ENCODE measurements around the gene CLDN14.

Gene CLDN14

GRCh38 chr21:36502365-36502764 lies 22.4 kb upstream of the CLDN14 start:
- no peaks in the 10 kb centered on the region for H3K9me3 ChIP-seq (ENCODE audit: severe bottlenecking)
- TF ChIP-seq, protein P1, sequence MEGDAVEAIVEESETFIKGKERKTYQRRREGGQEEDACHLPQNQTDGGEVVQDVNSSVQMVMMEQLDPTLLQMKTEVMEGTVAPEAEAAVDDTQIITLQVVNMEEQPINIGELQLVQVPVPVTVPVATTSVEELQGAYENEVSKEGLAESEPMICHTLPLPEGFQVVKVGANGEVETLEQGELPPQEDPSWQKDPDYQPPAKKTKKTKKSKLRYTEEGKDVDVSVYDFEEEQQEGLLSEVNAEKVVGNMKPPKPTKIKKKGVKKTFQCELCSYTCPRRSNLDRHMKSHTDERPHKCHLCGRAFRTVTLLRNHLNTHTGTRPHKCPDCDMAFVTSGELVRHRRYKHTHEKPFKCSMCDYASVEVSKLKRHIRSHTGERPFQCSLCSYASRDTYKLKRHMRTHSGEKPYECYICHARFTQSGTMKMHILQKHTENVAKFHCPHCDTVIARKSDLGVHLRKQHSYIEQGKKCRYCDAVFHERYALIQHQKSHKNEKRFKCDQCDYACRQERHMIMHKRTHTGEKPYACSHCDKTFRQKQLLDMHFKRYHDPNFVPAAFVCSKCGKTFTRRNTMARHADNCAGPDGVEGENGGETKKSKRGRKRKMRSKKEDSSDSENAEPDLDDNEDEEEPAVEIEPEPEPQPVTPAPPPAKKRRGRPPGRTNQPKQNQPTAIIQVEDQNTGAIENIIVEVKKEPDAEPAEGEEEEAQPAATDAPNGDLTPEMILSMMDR (IDR thresholded peaks at IDR 0.05; ENCODE audit: poor library complexity, severe bottlenecking) = no peak
- DNase-seq (ENCODE audit: low spot score) = no peak
- H3K36me3 ChIP-seq (ENCODE audit: low read depth) = no peaks in the 10 kb centered on the region
- H3K4me1 ChIP-seq (ENCODE audit: insufficient read depth, poor library complexity, severe bottlenecking) = peaks cover 15% of the 10 kb centered on the region
- H3K27me3 ChIP-seq (ENCODE audit: insufficient read depth, poor library complexity, severe bottlenecking) = no peaks in the 10 kb centered on the region
- H3K27ac ChIP-seq (ENCODE audit: poor library complexity, severe bottlenecking) = no peak overlapping the region
- no peak for ATAC-seq (ENCODE audit: low read depth)
- no peak overlapping the region for H3K4me3 ChIP-seq (ENCODE audit: severe bottlenecking)

GRCh38 chr21:36501589-36501892 lies 21.6 kb upstream of the CLDN14 start:
- ATAC-seq (ENCODE audit: low read depth) = no peak
- Histone ChIP-seq H3K27me3 (ENCODE audit: insufficient read depth, poor library complexity, severe bottlenecking) (no peaks in the 10 kb centered on the region), H3K4me1 (ENCODE audit: insufficient read depth, poor library complexity, severe bottlenecking) (peaks cover 15% of the 10 kb centered on the region), H3K36me3 (ENCODE audit: low read depth) (no peaks in the 10 kb centered on the region), H3K27ac (ENCODE audit: poor library complexity, severe bottlenecking) (no peak overlapping the region), H3K9me3 (ENCODE audit: severe bottlenecking) (no peaks in the 10 kb centered on the region), H3K4me3 (ENCODE audit: severe bottlenecking) (no peak overlapping the region)
- TF ChIP-seq, protein P1 (IDR thresholded peaks at IDR 0.05; ENCODE audit: poor library complexity, severe bottlenecking) = no peak
- DNase-seq (ENCODE audit: low spot score) = no peak

- no peaks in the 10 kb centered on the region for H3K9me3 ChIP-seq (ENCODE audit: severe bottlenecking)
- DNase-seq (ENCODE audit: low spot score) = peak; percentile 69
- H3K36me3 ChIP-seq (ENCODE audit: low read depth) = no peaks in the 10 kb centered on the region
- TF ChIP-seq, protein P1 (IDR thresholded peaks at IDR 0.05; ENCODE audit: poor library complexity, severe bottlenecking) = no peak
- H3K4me3 ChIP-seq (ENCODE audit: severe bottlenecking) = no peak overlapping the region
- H3K27me3 ChIP-seq (ENCODE audit: insufficient read depth, poor library complexity, severe bottlenecking) = no peaks in the 10 kb centered on the region
- H3K27ac ChIP-seq (ENCODE audit: poor library complexity, severe bottlenecking) = peak overlapping the region; percentile 64
- ATAC-seq (ENCODE audit: low read depth) = peak; percentile 96
- H3K4me1 ChIP-seq (ENCODE audit: insufficient read depth, poor library complexity, severe bottlenecking) = peaks cover 15% of the 10 kb centered on the region
Observed at GRCh38 chr21:36499578-36500471, 19.9 kb upstream of the CLDN14 start.

DNA sequence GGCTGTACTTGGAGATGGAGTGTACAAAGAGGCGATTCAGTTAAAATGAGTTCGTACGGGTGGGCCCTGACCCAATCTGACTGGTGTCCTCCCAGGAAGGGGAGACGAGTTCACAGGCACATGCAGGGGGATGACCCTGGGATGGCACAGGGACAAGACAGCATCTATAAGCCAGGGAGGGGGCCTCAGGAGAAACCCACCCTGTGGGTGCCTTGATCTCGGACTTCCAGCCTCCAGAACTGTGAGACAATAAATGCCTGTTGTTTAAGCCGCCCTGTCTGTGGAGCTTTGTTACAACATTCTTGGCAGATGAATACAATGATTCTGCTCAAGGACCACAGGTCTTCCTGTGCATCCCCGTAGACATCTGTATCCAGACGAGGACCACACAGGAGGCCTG lies 14.6 kb upstream of the CLDN14 start:
- H3K36me3 ChIP-seq (ENCODE audit: low read depth) = no peaks in the 10 kb centered on the region
- TF ChIP-seq, protein P1 (IDR thresholded peaks at IDR 0.05; ENCODE audit: poor library complexity, severe bottlenecking) = no peak
- H3K27me3 ChIP-seq (ENCODE audit: insufficient read depth, poor library complexity, severe bottlenecking) = no peaks in the 10 kb centered on the region
- no peak overlapping the region for H3K27ac ChIP-seq (ENCODE audit: poor library complexity, severe bottlenecking)
- no peak overlapping the region for H3K4me3 ChIP-seq (ENCODE audit: severe bottlenecking)
- DNase-seq (ENCODE audit: low spot score) (no peak), ATAC-seq (ENCODE audit: low read depth) (no peak)
- H3K4me1 ChIP-seq (ENCODE audit: insufficient read depth, poor library complexity, severe bottlenecking) = peaks cover 4% of the 10 kb centered on the region
- H3K9me3 ChIP-seq (ENCODE audit: severe bottlenecking) = no peaks in the 10 kb centered on the region

Data from RWPE2 (cell line).